DND-41 (cell line): ENCODE results near the gene FAM180A.

Source experiments
- CTCF ChIP-seq: IDR thresholded peaks from 2 replicates; pipeline ENCODE4 v1.5.1; 2012; ENCODE audit warnings: borderline replicate concordance, low read length, moderate library complexity, mild to moderate bottlenecking; ENCODE audit not compliant: poor library complexity, severe bottlenecking; ENCODE audit errors: extremely low read depth
- EZH2 ChIP-seq: IDR thresholded peaks from 3 replicates; pipeline ENCODE4 v1.6.1; 2012; ENCODE audit warnings: borderline replicate concordance, low read depth, mild to moderate bottlenecking, moderate library complexity, low read length, inconsistent platforms; ENCODE audit not compliant: severe bottlenecking

GRCh38 chr7:135715055-135715522, 33.5 kb downstream of the FAM180A start:
- TF ChIP-seq CTCF, result no peak
- TF ChIP-seq EZH2, result no peak
